Measurements from ENCODE around the gene MAGEF1. TPM values are rescaled to one million over a fixed set of nuclear protein-coding genes. Genes with fewer than 3 reads are reported as not detected.

MAGEF1 gene
- total RNA-seq, 3 donors from 2014 or later (not counting 1 experiment from before 2014, with no cell fraction given), result 8.1 to 12.6 (median 11.4) TPM

- TF ChIP-seq, protein P1, sequence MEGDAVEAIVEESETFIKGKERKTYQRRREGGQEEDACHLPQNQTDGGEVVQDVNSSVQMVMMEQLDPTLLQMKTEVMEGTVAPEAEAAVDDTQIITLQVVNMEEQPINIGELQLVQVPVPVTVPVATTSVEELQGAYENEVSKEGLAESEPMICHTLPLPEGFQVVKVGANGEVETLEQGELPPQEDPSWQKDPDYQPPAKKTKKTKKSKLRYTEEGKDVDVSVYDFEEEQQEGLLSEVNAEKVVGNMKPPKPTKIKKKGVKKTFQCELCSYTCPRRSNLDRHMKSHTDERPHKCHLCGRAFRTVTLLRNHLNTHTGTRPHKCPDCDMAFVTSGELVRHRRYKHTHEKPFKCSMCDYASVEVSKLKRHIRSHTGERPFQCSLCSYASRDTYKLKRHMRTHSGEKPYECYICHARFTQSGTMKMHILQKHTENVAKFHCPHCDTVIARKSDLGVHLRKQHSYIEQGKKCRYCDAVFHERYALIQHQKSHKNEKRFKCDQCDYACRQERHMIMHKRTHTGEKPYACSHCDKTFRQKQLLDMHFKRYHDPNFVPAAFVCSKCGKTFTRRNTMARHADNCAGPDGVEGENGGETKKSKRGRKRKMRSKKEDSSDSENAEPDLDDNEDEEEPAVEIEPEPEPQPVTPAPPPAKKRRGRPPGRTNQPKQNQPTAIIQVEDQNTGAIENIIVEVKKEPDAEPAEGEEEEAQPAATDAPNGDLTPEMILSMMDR (IDR thresholded peaks at IDR 0.05), result no peak
- Histone ChIP-seq H3K4me1 (ENCODE audit: control insufficient read depth, insufficient read depth, low read length) (no peaks in the 10 kb centered on the region), H3K9me3 (ENCODE audit: control insufficient read depth, insufficient read depth, low read length) (no peaks in the 10 kb centered on the region), H3K4me3 (ENCODE audit: low read length) (no peak overlapping the region), H3K36me3 (ENCODE audit: control insufficient read depth, insufficient read depth, low read length) (no peaks in the 10 kb centered on the region), H3K27ac (ENCODE audit: low read length) (no peak overlapping the region), H3K27me3 (ENCODE audit: control insufficient read depth, insufficient read depth, low read length) (no peaks in the 10 kb centered on the region)
- Mint-ChIP-seq H3K4me3 (no peak overlapping the region), H3K4me1 (no peaks in the 10 kb centered on the region), H3K27me3 (ENCODE audit: low read depth in 2 of 2) (peaks cover 10 to 12% of the 10 kb centered on the region in 2 donors), H3K27ac (no peak overlapping the region), H3K9me3 (no peaks in the 10 kb centered on the region), H3K36me3 (no peaks in the 10 kb centered on the region)
- DNase-seq (no peak), ATAC-seq (no peak)
- intact Hi-C loops (cut with micrococcal nuclease), result no loop called here
- 95% methylated on average over 3 of the region's 3 CpGs for WGBS (ENCODE audit: insufficient coverage)
These were observed 25.2 kb upstream of the MAGEF1 start for GRCh38 chr3:184737063-184737462.

DNA sequence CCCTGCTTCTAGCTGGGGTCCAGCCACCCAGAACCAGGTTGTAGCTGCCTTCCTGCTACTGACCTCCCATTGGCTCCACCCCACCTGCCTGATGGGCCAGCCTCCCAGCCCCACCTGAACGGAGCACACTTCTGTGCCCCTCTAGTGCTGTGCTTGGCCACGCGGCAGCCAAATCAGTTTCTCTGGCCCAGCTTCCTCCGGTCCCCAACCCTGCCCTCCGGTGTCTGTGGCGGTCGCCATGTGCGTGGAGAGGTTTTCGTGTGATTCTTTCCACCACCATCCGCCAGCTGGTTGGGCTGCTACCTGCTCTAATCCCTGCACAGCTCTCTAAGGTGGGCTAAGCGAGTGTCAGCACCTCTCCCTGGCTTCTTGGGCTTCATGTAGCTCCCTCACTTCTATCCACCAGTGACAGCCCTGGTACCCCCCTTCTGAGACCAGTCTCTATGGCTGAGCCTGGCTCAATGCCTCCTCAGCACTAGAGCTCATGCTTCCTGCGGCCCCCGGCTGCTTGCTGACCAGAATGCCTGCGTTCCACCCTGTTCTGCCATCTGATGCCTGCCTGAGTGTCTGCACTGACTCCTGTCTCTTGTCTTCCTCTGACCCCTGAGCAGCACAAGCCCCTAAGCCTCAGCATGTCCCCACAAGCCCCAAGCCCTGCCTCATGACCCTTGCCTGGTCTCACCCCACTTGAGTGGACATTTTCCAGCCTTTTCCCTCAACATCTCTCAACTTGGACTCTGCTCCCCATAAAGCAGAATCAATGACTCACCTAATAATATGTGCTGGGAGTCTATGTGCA is 23.2 kb upstream of the MAGEF1 start:
- no peak overlapping the region for H3K4me3 ChIP-seq (ENCODE audit: low read length)
- DNase-seq, result no peak
- Mint-ChIP-seq H3K4me1 (no peaks in the 10 kb centered on the region), H3K36me3 (no peaks in the 10 kb centered on the region), H3K4me3 (no peak overlapping the region), H3K27ac (no peak overlapping the region), H3K27me3 (ENCODE audit: low read depth in 2 of 2) (peaks cover 10 to 23% of the 10 kb centered on the region in 2 donors), H3K9me3 (no peaks in the 10 kb centered on the region)
- H3K36me3 ChIP-seq (ENCODE audit: control insufficient read depth, insufficient read depth, low read length), result no peaks in the 10 kb centered on the region
- no peaks in the 10 kb centered on the region for H3K27me3 ChIP-seq (ENCODE audit: control insufficient read depth, insufficient read depth, low read length)
- no peaks in the 10 kb centered on the region for H3K9me3 ChIP-seq (ENCODE audit: control insufficient read depth, insufficient read depth, low read length)
- H3K27ac ChIP-seq (ENCODE audit: low read length), result no peak overlapping the region
- WGBS (ENCODE audit: insufficient coverage), result 91% methylated on average over 14 of the region's 14 CpGs
- ATAC-seq, result no peak
- intact Hi-C loops (cut with micrococcal nuclease), result no loop called here
- TF ChIP-seq, protein P1 (IDR thresholded peaks at IDR 0.05), result no peak
- no peaks in the 10 kb centered on the region for H3K4me1 ChIP-seq (ENCODE audit: control insufficient read depth, insufficient read depth, low read length)

DNA sequence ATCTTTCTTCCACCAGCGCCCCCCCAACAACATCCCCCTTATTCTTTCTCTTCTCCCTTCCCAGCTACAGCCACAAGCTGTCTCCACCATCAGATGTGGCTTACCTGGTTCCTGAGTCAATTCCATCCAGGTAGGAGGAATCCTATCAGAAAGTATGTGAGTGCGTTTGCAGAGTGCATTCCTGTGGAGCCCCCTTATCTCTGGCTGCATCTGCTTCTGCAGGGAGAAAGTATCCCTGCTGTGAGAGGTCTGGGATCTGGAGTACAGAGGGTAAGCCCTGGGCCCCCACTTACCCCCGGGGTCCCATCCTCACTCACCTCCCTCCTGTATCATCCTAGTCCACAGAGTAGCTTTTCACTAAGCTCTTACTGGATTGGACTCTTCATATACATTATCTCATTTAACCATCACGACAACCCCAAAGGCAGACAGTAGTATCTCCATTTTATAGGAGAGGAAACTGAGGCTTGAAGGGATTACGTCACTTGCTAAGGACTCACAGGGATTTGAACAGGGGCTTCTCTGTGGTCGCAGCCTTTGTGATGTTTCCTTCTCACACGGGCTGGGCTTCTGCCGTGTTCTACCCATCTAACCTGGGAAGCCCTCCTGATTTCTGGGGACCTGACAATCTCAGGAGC is 22.2 kb upstream of the MAGEF1 start:
- H3K27ac Mint-ChIP-seq, result no peak overlapping the region
- peaks cover 10 to 25% of the 10 kb centered on the region in 2 donors for H3K27me3 Mint-ChIP-seq (ENCODE audit: low read depth in 2 of 2)
- H3K36me3 ChIP-seq (ENCODE audit: control insufficient read depth, insufficient read depth, low read length), result no peaks in the 10 kb centered on the region
- H3K9me3 ChIP-seq (ENCODE audit: control insufficient read depth, insufficient read depth, low read length), result no peaks in the 10 kb centered on the region
- DNase-seq, result no peak
- 89% methylated on average over 8 of the region's 8 CpGs for WGBS (ENCODE audit: insufficient coverage)
- ATAC-seq, result no peak
- no peaks in the 10 kb centered on the region for H3K9me3 Mint-ChIP-seq
- no peak overlapping the region for H3K4me3 ChIP-seq (ENCODE audit: low read length)
- no peak overlapping the region for H3K27ac ChIP-seq (ENCODE audit: low read length)
- TF ChIP-seq, protein P1 (IDR thresholded peaks at IDR 0.05), result no peak
- H3K27me3 ChIP-seq (ENCODE audit: control insufficient read depth, insufficient read depth, low read length), result no peaks in the 10 kb centered on the region
- intact Hi-C loops (cut with micrococcal nuclease), result no loop called here
- H3K36me3 Mint-ChIP-seq, result no peaks in the 10 kb centered on the region
- no peak overlapping the region for H3K4me3 Mint-ChIP-seq
- no peaks in the 10 kb centered on the region for H3K4me1 ChIP-seq (ENCODE audit: control insufficient read depth, insufficient read depth, low read length)
- H3K4me1 Mint-ChIP-seq, result no peaks in the 10 kb centered on the region
